HFF-Myc (cell line): ENCODE results near the gene GSS.

Source experiments
- DNase-seq: peaks from one replicate; pipeline ENCODE4 v3.0.0-alpha.2; 2011; ENCODE audit warnings: low read depth; ENCODE audit errors: extremely low read depth
- H3K4me3 ChIP-seq: replicated peaks from 2 replicates; pipeline ENCODE4 v1.5.1; 2011; ENCODE audit warnings: low read depth, mild to moderate bottlenecking, control low read depth, low read length
- CTCF ChIP-seq: IDR thresholded peaks from 2 replicates; pipeline ENCODE4 v1.5.1; 2012; ENCODE audit warnings: mild to moderate bottlenecking, low read depth, low read length, control low read depth; ENCODE audit errors: missing control alignments

The GSS gene

GRCh38 chr20:34955231-34956040, at the start of gene GSS, which contains the start of gene MYH7B:
GSS (minus strand) TSS chr20:34955806; CDS start chr20:34951852, 3,954 bp downstream.
MYH7B (plus strand) TSS chr20:34955868; CDS start chr20:34978006, 22,138 bp downstream.
- H3K4me3 ChIP-seq: peak within 1 kb of the TSS; percentile 84
- peak; percentile 82 for DNase-seq
- peak; percentile 36 for TF ChIP-seq CTCF

GRCh38 chr20:35004749-35005462, 49.3 kb upstream of the GSS start:
- TF ChIP-seq CTCF: no peak

GRCh38 chr20:35004051-35004725, 48.6 kb upstream of the GSS start:
- DNase-seq: no peak
- no peak overlapping the region for H3K4me3 ChIP-seq
- no peak for TF ChIP-seq CTCF

More at GRCh38 chr20:35004749-35005462, 49.3 kb upstream of the GSS start:
- DNase-seq: no peak
- H3K4me3 ChIP-seq: no peak overlapping the region

- DNase-seq: no peak
- TF ChIP-seq CTCF: no peak
- H3K4me3 ChIP-seq: no peak overlapping the region
Observed at GRCh38 chr20:35003211-35004031, 47.8 kb upstream of the GSS start.

- DNase-seq: no peak
- no peak overlapping the region for H3K4me3 ChIP-seq
- TF ChIP-seq CTCF: no peak
Observed at GRCh38 chr20:35002426-35003210, 47.0 kb upstream of the GSS start.
